Osteoblast (primary cell): ENCODE data around the gene CSE1L. TPM values are rescaled to one million over a fixed set of nuclear protein-coding genes. Genes with fewer than 3 reads are reported as not detected.

Experiments
- DNase-seq: peaks from one replicate; pipeline ENCODE4 v3.0.0; 2011; ENCODE audit warnings: low spot score, mixed read lengths; ENCODE audit not compliant: insufficient read length; ENCODE audit errors: missing footprints
- H2AFZ ChIP-seq: 2 replicates; pipeline ENCODE4 v1.6.0; 2011; ENCODE audit warnings: mild to moderate bottlenecking, low read length
- H3K27ac ChIP-seq: 2 replicates; pipeline ENCODE4 v1.5.1; 2011; ENCODE audit warnings: mild to moderate bottlenecking, low read depth, low read length, moderate library complexity
- H3K27me3 ChIP-seq: 2 replicates; pipeline ENCODE4 v1.6.0; 2012; ENCODE audit warnings: mild to moderate bottlenecking, control low read depth, inconsistent platforms, low read length, moderate library complexity; ENCODE audit not compliant: insufficient read depth
- H3K36me3 ChIP-seq: 2 replicates; pipeline ENCODE4 v1.5.1; 2011; ENCODE audit warnings: mild to moderate bottlenecking, low read length, control low read depth, moderate library complexity; ENCODE audit not compliant: insufficient read depth
- H3K4me1 ChIP-seq: 2 replicates; pipeline ENCODE4 v1.5.1; 2011; ENCODE audit warnings: mild to moderate bottlenecking, low read length, control low read depth, moderate library complexity; ENCODE audit not compliant: insufficient read depth
- H3K4me2 ChIP-seq: 2 replicates; pipeline ENCODE4 v1.6.0; 2011; ENCODE audit warnings: mild to moderate bottlenecking, low read length; ENCODE audit not compliant: insufficient read depth
- H3K4me3 ChIP-seq: fragments of 200-600 bp; sonication (generic); 3 replicates; pipeline ENCODE4 v1.5.1; 2012; ENCODE audit warnings: mild to moderate bottlenecking, low read length, inconsistent platforms; ENCODE audit not compliant: insufficient read depth
- H3K79me2 ChIP-seq: 2 replicates; pipeline ENCODE4 v1.6.0; 2012; ENCODE audit warnings: mild to moderate bottlenecking, low read length, control low read depth, inconsistent platforms; ENCODE audit not compliant: insufficient read depth
- H3K9me3 ChIP-seq: 2 replicates; pipeline ENCODE4 v1.5.1; 2011; ENCODE audit warnings: low read depth, low read length, control low read depth
- H4K20me1 ChIP-seq: 2 replicates; pipeline ENCODE4 v1.6.0; 2012; ENCODE audit warnings: mild to moderate bottlenecking, low read length, control low read depth; ENCODE audit not compliant: insufficient read depth
- CTCF ChIP-seq: IDR thresholded peaks from 2 replicates; pipeline ENCODE4 v1.5.1; 2011; ENCODE audit warnings: mild to moderate bottlenecking, low read depth, low read length, moderate library complexity; ENCODE audit errors: extremely low read depth
- total RNA-seq: library from RNA; depleted of rRNA; stranded (reverse); fragments of >200 nt; gene quantifications from 2 replicates; pipeline ENCODE4 v1.2.3, GENCODE V29; 2012

The CSE1L gene, protein sequence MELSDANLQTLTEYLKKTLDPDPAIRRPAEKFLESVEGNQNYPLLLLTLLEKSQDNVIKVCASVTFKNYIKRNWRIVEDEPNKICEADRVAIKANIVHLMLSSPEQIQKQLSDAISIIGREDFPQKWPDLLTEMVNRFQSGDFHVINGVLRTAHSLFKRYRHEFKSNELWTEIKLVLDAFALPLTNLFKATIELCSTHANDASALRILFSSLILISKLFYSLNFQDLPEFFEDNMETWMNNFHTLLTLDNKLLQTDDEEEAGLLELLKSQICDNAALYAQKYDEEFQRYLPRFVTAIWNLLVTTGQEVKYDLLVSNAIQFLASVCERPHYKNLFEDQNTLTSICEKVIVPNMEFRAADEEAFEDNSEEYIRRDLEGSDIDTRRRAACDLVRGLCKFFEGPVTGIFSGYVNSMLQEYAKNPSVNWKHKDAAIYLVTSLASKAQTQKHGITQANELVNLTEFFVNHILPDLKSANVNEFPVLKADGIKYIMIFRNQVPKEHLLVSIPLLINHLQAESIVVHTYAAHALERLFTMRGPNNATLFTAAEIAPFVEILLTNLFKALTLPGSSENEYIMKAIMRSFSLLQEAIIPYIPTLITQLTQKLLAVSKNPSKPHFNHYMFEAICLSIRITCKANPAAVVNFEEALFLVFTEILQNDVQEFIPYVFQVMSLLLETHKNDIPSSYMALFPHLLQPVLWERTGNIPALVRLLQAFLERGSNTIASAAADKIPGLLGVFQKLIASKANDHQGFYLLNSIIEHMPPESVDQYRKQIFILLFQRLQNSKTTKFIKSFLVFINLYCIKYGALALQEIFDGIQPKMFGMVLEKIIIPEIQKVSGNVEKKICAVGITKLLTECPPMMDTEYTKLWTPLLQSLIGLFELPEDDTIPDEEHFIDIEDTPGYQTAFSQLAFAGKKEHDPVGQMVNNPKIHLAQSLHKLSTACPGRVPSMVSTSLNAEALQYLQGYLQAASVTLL
- 48.9 and 53.9 TPM in 2 replicates for total RNA-seq

GRCh38 chr20:49046087-49046900 lies at the start of gene CSE1L:
TSS of gene CSE1L (plus strand) at chr20:49046312. CDS start at chr20:49058464, 12,152 bp downstream.
- Histone ChIP-seq H2AFZ (peak within 1 kb of the TSS; percentile 95), H3K27ac (peak within 1 kb of the TSS; percentile 77), H3K4me3 (peak within 1 kb of the TSS; percentile 94), H3K4me2 (peak within 1 kb of the TSS; percentile 91), H3K9me3 (no peaks in the 10 kb centered on the region), H3K4me1 (peaks cover 13% of the 10 kb centered on the region), H3K27me3 (no peaks in the 10 kb centered on the region), H3K36me3 (peaks cover 4% of the 10 kb centered on the region), H3K79me2 (peaks cover 47% of the 10 kb centered on the region), H4K20me1 (peaks cover 11% of the 10 kb centered on the region)
- no peak for TF ChIP-seq CTCF
- DNase-seq, result peak; percentile 97

- H2AFZ ChIP-seq, result no peak overlapping the region
- no peaks in the 10 kb centered on the region for H3K27me3 ChIP-seq
- H3K9me3 ChIP-seq, result no peaks in the 10 kb centered on the region
- H3K36me3 ChIP-seq, result peaks cover 46% of the 10 kb centered on the region
- H3K4me3 ChIP-seq, result no peak overlapping the region
- H3K27ac ChIP-seq, result no peak overlapping the region
- no peak for DNase-seq
- no peaks in the 10 kb centered on the region for H3K4me1 ChIP-seq
- no peak overlapping the region for H3K4me2 ChIP-seq
- no peaks in the 10 kb centered on the region for H3K79me2 ChIP-seq
- TF ChIP-seq CTCF, result no peak
- no peaks in the 10 kb centered on the region for H4K20me1 ChIP-seq
Observed at GRCh38 chr20:48999890-49000870, 45.9 kb upstream of the CSE1L start.

DNA sequence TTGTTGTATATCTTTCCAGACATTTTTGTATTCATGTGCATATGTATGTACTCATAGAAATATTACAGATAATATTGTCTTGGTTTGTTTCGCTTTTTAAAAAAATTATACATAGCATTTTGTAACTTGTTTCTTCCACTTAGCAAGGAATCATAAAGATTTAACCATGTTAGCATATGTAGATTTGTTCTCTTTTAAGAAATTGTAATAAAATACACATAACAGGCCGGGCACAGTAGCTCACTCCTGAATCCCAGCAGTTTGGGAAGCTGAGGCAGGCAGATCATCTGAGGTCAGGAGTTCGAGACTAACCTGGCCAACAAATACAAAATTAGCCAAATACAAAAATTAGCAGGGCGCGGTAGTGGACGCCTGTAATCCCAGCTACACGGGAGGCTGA lies 44.4 kb upstream of the CSE1L start:
- Histone ChIP-seq H3K27ac (no peak overlapping the region), H3K79me2 (no peaks in the 10 kb centered on the region), H4K20me1 (no peaks in the 10 kb centered on the region), H3K27me3 (no peaks in the 10 kb centered on the region), H3K4me1 (no peaks in the 10 kb centered on the region), H3K36me3 (peaks cover 39% of the 10 kb centered on the region), H3K4me2 (no peak overlapping the region), H3K4me3 (no peak overlapping the region), H2AFZ (no peak overlapping the region), H3K9me3 (no peaks in the 10 kb centered on the region)
- no peak for TF ChIP-seq CTCF
- DNase-seq, result no peak
